VCaP (cell line): ENCODE measurements around the gene PSG1.
A peak's percentile ranks its signal among the peaks of the same experiment; 100 is the strongest.
"Not testable (repeated sequence)": the region's sequence is repeated elsewhere in the genome, so short reads cannot be mapped to it uniquely, and the experiment has no call there.

Experiments
- H3K27ac ChIP-seq: fragments of 450-650 bp; 2 replicates; pipeline ENCODE4 v1.5.1; 2017
- TF ChIP-seq, protein P1 (sequence below): fragments of 450-650 bp; conservative IDR thresholded peaks from 2 replicates; pipeline ENCODE4 v1.5.1; 2017; ENCODE audit warnings: mild to moderate bottlenecking, moderate library complexity

The PSG1 gene

DNA sequence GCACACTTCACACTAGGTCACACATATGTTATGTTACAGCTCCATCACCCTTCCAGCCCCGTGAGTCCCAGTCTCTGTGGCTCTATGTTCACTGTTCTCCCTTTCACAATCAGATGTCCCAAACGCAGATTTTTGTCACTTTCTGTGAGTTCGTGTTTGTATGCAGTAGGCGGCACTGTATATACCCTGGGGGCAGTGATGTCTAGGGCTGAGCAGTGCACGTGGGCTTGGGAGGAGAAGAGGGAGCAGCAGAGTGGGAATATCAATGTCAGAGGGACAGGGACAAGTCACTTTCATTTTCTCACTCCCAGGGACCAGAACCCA lies 22.0 kb downstream of the PSG1 start:
- TF ChIP-seq, protein P1, sequence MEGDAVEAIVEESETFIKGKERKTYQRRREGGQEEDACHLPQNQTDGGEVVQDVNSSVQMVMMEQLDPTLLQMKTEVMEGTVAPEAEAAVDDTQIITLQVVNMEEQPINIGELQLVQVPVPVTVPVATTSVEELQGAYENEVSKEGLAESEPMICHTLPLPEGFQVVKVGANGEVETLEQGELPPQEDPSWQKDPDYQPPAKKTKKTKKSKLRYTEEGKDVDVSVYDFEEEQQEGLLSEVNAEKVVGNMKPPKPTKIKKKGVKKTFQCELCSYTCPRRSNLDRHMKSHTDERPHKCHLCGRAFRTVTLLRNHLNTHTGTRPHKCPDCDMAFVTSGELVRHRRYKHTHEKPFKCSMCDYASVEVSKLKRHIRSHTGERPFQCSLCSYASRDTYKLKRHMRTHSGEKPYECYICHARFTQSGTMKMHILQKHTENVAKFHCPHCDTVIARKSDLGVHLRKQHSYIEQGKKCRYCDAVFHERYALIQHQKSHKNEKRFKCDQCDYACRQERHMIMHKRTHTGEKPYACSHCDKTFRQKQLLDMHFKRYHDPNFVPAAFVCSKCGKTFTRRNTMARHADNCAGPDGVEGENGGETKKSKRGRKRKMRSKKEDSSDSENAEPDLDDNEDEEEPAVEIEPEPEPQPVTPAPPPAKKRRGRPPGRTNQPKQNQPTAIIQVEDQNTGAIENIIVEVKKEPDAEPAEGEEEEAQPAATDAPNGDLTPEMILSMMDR, result peak; percentile 33; the same call in 1 of the 2 replicates
- H3K27ac ChIP-seq, result no peak overlapping the region

DNA sequence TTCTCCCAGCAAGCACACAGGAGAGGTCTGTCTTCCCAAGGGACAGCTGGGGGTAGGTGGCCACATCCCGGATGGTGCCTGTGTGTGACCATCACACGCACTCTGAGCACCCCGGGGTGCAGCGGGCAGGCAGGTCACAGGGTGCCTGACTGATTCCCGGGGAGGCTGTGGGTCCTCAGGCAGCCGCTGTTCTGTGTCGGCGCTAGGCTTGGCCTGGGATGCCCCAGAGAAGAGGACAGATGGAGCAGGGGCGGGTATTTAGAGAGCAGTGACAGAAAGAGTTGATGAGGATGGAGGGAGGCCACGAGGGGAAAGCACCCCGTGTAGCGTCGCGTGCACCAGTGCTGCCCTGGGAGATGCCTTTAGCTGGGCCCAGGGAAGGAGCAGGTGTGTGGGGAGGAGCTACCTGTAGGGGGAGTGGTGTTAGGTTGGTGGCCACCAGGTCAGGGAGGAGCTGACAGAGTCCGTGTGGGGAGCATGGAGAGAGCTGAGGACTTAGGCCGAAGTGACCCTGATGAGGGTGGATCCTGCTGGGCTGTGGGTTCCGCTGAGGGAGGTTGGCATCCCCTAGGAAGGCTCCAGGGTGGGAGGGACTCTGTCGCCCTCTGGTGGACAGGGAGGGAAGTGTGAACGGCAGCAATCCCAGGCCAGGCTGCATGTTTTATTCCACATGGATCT lies 22.5 kb downstream of the PSG1 start:
- TF ChIP-seq, protein P1, result peak; percentile 73

DNA sequence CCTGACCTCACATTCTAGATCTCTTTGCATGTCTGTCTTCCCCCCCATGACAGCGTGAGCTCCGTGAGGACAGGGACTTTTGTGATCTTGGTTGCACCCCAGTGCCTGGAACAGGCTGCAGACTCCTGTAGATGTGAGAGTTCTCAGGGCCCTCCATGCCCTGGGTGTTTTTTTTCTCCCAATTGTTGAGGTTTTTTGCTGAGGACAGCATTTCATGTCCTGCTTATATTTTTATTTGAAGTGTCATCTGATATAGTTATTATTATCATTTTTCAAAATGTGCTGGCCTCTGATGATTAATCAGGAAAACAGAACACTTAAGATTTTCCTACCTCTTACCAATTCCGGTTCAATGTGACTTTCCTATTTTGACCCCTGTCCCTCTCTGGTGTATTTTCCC lies 24.8 kb downstream of the PSG1 start:
- not testable (repeated sequence) for H3K27ac ChIP-seq

More for the DNA sequence above, 22.5 kb downstream of the PSG1 start:
- H3K27ac ChIP-seq, result not testable (repeated sequence)

DNA sequence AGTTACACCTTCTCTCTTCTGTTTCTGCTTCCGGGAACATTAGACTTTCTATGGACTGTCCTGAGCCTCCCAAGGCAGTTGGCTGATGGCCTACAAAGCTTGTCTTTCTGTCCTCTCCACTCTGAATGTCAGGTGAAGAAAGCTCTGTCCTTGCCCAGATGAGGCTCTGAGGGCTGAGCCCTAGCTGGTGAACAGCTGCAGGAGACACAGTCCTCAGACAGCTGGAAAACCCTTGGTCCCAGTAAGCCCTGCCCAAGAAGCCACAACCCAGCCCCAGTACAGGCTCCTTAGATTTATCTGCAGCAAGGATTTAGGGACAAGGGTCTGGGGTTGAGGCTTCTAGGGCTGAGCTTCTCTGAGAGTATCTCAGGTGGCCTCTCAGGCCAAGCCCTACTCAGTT lies 26.3 kb downstream of the PSG1 start:
- not testable (repeated sequence) for H3K27ac ChIP-seq

DNA sequence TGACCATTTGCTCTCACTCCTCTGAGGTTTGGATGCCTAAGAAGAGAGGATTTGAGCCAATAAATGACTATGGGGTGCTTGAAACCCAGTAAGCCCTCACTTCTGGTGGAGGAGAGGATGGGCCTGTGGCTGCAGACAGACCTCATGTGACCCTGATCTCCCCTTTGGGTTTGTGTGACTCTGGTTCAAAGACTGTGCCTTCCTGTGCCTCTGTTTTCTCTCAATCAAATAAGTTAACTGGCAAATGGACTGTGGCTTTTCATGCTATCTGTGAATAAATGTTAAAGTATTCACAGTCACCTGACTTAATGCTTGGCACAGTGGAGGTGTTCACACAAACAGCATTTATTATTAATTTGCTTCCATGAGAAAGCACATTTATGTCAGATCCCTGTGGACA lies 26.7 kb downstream of the PSG1 start:
- not testable (repeated sequence) for H3K27ac ChIP-seq

DNA sequence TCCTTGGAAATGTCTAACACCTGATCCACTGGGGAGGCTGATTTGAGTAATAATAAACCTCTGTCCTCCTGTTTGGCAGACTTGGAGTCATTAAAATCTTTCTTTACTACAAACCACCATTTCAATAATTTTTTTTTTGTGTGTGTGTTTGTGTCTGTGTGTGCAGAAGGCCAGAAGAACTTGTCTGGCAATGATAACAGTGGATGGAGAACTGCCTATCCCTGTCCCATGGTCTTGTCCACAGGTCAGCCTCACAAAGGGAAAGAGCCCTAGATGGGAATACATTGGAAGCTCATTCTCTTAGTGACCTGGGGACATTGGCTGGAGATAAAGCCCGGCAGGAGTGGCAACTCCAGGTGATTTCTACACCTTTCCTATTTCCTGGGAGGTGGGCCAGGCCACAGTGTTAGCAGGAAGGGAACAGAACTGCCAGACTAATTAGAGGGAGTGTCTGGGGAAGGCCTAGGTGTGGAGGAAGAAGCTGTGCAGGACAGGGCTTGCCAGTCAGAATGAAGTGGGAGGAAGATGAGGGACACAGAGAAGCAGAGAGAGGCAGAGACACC lies 27.7 kb downstream of the PSG1 start:
- H3K27ac ChIP-seq, result not testable (repeated sequence)

DNA sequence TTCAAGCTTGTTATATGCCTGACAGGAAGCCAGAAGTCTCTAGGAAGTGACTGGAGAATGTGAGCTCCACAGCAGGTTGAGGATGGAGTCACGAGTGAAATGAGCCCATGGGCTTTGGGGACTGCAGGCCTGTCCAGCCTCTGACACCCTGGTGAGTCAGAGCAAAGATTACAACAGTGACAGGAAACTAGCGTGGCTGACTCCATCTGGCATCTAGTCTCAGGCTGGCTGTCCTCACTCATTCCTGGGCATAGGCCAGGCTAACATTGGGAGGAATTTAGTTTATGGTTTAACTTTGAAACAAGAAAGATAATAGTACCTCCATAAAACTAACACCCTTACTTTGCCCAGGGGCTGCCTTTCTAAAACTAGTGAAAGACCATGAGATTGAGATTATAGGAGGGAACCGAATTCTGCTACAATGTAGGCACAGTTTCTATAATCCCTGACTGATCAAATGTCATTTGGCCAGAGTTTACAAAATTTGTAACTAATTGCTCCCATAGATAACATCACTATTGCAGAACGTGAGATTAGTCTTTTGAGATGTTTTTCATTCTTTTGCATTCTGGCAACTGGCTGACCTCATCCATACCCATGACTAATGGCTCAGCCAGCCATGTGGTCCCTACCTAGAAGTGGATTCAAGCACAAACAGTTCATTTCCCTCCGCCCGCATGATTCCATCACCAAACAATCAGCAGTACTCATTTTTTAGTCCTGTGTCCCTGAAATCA lies 28.4 kb downstream of the PSG1 start:
- no peak overlapping the region for H3K27ac ChIP-seq

DNA sequence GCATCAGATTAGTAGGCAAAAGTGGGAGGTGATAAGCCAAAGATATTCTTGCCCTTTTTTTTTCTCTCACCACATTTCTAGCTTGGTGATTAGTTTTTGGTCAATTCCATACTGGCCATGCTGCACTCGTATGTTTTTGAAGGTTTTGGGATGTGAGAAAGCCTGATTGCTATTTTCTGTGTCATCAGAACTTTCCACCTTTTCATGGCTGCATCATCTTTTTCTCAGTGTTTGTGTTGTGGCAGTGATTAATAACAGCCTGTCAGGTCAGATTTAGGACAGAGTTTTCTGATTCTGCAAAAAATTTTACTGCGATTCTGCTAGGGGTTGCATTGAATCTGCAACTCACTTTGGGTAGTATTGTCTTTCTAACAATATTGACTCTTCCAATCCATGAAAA lies 32.9 kb downstream of the PSG1 start:
- TF ChIP-seq, protein P1, result no peak
- H3K27ac ChIP-seq, result no peak overlapping the region

More for the DNA sequence above, 28.4 kb downstream of the PSG1 start:
- TF ChIP-seq, protein P1, result no peak

DNA sequence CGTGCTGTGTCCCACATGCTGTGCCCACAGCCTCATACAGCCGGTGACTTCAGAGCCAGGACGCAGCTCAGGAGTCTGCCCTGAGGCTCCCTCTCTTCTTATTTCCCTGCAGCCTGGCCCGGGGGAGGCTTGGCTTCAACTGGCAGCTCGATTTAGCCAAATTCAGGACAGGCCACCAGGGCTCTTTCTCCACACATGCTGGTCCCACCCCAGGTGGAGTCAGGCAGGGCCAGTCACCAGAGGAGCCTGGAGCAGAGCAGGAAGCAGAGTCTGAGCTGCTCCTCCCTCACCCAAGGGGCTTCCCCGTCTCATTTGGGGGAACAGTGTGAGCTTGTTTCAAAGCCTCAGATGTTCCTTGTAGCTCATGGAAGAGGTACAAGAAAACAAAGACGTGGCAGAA lies 35.9 kb downstream of the PSG1 start:
- H3K27ac ChIP-seq, result not testable (repeated sequence)

DNA sequence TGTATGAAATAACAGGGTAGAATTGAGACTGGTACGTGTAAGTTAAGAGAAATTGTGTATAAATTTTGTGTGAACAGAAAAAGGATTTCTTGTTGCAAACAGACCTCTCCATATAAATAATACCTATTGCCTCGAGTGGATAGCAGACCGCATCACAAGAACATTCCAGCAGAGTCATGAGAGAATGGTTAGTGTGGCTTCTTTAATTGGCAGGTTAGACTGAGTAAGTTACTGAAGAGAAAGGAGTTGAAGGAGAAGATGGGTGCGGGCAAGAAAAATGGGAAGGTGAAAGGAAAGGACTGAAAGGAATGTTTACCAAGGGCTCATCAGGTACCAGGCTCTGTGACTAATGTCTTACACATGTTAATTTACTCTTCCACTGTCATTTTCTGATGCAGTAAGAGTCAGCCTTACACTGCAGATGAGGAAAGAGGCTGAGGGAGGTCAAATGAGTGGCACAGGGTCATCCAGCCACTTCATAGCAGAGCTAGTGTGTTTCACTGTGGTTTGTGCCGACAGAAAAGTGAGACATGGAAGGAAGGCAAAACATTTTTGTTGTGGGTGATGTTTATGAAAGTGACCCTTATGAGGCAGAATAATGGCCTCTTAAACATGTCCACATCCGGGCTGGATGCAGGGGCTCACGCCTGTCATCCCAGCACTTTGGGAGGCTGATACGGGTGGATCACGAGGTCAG lies 46.6 kb downstream of the PSG1 start:
- H3K27ac ChIP-seq, result not testable (repeated sequence)

DNA sequence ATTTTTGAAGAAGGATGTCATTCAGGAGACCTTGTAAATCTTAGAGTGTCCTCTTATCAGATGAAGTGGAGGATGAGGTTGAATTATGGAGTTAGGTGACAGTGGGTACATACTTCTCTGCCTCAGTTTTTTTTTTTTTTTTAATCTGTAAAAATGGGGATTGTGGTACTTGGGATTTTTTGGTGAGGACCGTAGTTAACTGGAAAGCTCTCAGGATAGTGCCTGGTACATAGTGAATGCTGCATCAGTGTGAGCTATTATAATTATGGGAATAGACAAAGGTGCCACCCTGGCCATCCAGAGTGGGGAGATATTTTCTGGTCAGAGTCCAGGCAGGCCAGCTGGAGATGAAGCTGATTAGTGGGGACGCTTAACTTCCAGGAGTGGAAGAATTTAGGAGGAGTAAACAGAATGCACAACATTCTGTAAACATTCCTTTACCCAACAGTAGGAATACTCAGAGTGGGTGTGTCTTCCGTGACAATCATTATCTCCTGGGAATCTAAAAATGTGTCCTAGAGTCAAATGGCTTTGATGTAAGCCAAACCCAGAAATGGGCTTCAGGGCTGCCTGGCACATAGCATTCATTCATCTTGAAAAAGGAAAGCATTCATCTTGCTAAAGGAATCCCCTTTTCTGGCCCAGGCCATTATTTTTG lies 47.4 kb downstream of the PSG1 start:
- H3K27ac ChIP-seq, result not testable (repeated sequence)
